Activated T-helper 1 cell treated with Interleukin-2 at 50 U/mL for 16 hours (primary cell): Measurements from ENCODE around the gene BNC2.

Experiments used
- DNase-seq: peaks from one replicate; pipeline ENCODE4 v3.0.0-alpha.2; 2020; ENCODE audit warnings: low read depth

BNC2 gene

GRCh38 chr9:16869882-16870595, 431 bp downstream of the BNC2 start:
- no peak for DNase-seq

GRCh38 chr9:16869131-16869881, 1.2 kb downstream of the BNC2 start:
- no peak for DNase-seq

GRCh38 chr9:16868701-16869100, 1.8 kb downstream of the BNC2 start:
- no peak for DNase-seq

- no peak for DNase-seq
Observed at GRCh38 chr9:16867576-16868311, 2.7 kb downstream of the BNC2 start.

- DNase-seq: no peak
Observed at GRCh38 chr9:16866587-16866986, 3.9 kb downstream of the BNC2 start.

- no peak for DNase-seq
Observed at GRCh38 chr9:16864649-16865434, 5.6 kb downstream of the BNC2 start.

GRCh38 chr9:16848179-16848578, 22.3 kb downstream of the BNC2 start:
- DNase-seq: no peak

- DNase-seq: no peak
Observed at GRCh38 chr9:16846986-16847385, 23.5 kb downstream of the BNC2 start.

GRCh38 chr9:16846367-16846766, 24.1 kb downstream of the BNC2 start:
- no peak for DNase-seq

- DNase-seq: no peak
Observed at GRCh38 chr9:16834817-16835216, 35.7 kb downstream of the BNC2 start.

- no peak for DNase-seq
Observed at GRCh38 chr9:16833296-16833835, 37.1 kb downstream of the BNC2 start.

- no peak for DNase-seq
Observed at GRCh38 chr9:16832101-16832500, 38.4 kb downstream of the BNC2 start.

- no peak for DNase-seq
Observed at GRCh38 chr9:16830806-16831205, 39.7 kb downstream of the BNC2 start.

GRCh38 chr9:16828340-16829281, 41.9 kb downstream of the BNC2 start:
- no peak for DNase-seq

- no peak for DNase-seq
Observed at GRCh38 chr9:16825971-16826625, 44.4 kb downstream of the BNC2 start.

GRCh38 chr9:16825331-16825725, 45.1 kb downstream of the BNC2 start:
- DNase-seq: no peak

GRCh38 chr9:16824545-16825330, 45.7 kb downstream of the BNC2 start:
- DNase-seq: no peak

GRCh38 chr9:16823906-16824305, 46.6 kb downstream of the BNC2 start:
- DNase-seq: no peak

- no peak for DNase-seq
Observed at GRCh38 chr9:16821344-16821743, 49.1 kb downstream of the BNC2 start.
